CD14-positive monocyte (primary cell): Measurements from ENCODE around the gene GRIK3. TPM values are rescaled to one million over a fixed set of nuclear protein-coding genes. Genes with fewer than 3 reads are reported as not detected.

Experiments
- DNase-seq, 3 donors: peaks; one replicate each; pipeline ENCODE4 v3.0.0-alpha.2; 2011 to 2022
- H2AFZ ChIP-seq: 2 replicates; pipeline ENCODE4 v1.6.0; 2012; ENCODE audit warnings: mild to moderate bottlenecking, low read depth, low read length, inconsistent platforms; ENCODE audit not compliant: insufficient read depth, poor library complexity, severe bottlenecking
- H3K27ac ChIP-seq, 2 donors: 1 replicate in 1 of 2; 2 replicates in 1 of 2; pipeline ENCODE4 v1.5.1; 2012 to 2013; ENCODE audit warnings: low read length in 2 of 2, control low read depth in 1 of 2, inconsistent platforms in 1 of 2, low read depth in 1 of 2, mild to moderate bottlenecking in 1 of 2
- H3K27me3 ChIP-seq, 2 donors: one replicate each; pipeline versions ENCODE4 v1.6.0 to v1.6.1; 2011 to 2013; ENCODE audit warnings: low read length in 2 of 2; ENCODE audit not compliant: control insufficient read depth in 2 of 2, insufficient read depth in 2 of 2
- H3K36me3 ChIP-seq, 2 donors: replicated peaks in 1 of 2; 1 replicate in 1 of 2; 2 replicates in 1 of 2; pipeline versions ENCODE4 v1.5.1 to v1.6.1; 2012 to 2013; ENCODE audit warnings: low read length in 2 of 2, control low read depth in 1 of 2, inconsistent platforms in 1 of 2, mild to moderate bottlenecking in 1 of 2; ENCODE audit not compliant: insufficient read depth in 2 of 2, control insufficient read depth in 1 of 2
- H3K4me1 ChIP-seq, 2 donors: 1 replicate in 1 of 2; 2 replicates in 1 of 2; pipeline versions ENCODE4 v1.5.1 to v1.6.1; 2012 to 2013; ENCODE audit warnings: low read length in 2 of 2, control low read depth in 1 of 2, inconsistent platforms in 1 of 2, mild to moderate bottlenecking in 1 of 2, moderate library complexity in 1 of 2; ENCODE audit not compliant: insufficient read depth in 2 of 2, control insufficient read depth in 1 of 2
- H3K4me2 ChIP-seq: replicated peaks from 2 replicates; pipeline ENCODE3; 2012; ENCODE audit warnings: low read length, moderate library complexity, mild to moderate bottlenecking; ENCODE audit not compliant: poor library complexity, severe bottlenecking; ENCODE audit errors: extremely low read depth
- H3K4me3 ChIP-seq, 3 experiments: fragments of 200-600 bp in 1 of 3; sonication (generic) in 1 of 3; replicated peaks in 1 of 3; 1 replicate in 2 of 3; 2 replicates in 1 of 3; pipeline ENCODE4 v1.5.1; 2011 to 2013; ENCODE audit warnings: low read length in 3 of 3, mild to moderate bottlenecking in 3 of 3, control low read depth in 2 of 3, low read depth in 2 of 3, inconsistent platforms in 1 of 3, moderate library complexity in 1 of 3
- H3K79me2 ChIP-seq: 2 replicates; pipeline ENCODE4 v1.6.0; 2012; ENCODE audit warnings: mild to moderate bottlenecking, control low read depth, inconsistent platforms, low read length, moderate library complexity; ENCODE audit not compliant: insufficient read depth
- H3K9ac ChIP-seq: 2 replicates; pipeline ENCODE4 v1.6.0; 2017; ENCODE audit warnings: low read length, mild to moderate bottlenecking; ENCODE audit not compliant: insufficient read depth, poor library complexity, severe bottlenecking
- H3K9me3 ChIP-seq, 2 donors: replicated peaks in 1 of 2; 1 replicate in 1 of 2; 2 replicates in 1 of 2; pipeline versions ENCODE4 v1.5.1 to v1.6.1; 2012 to 2013; ENCODE audit warnings: low read length in 2 of 2, control low read depth in 1 of 2; ENCODE audit not compliant: control insufficient read depth in 1 of 2, insufficient read depth in 1 of 2
- H4K20me1 ChIP-seq: 2 replicates; pipeline ENCODE4 v1.6.0; 2012; ENCODE audit warnings: mild to moderate bottlenecking, low read length, control low read depth, moderate library complexity; ENCODE audit not compliant: insufficient read depth
- H3K27ac Mint-ChIP-seq, 7 donors: one replicate each; pipeline ENCODE4 v1.8.0; 2020; ENCODE audit warnings: mild to moderate bottlenecking in 7 of 7, mixed read lengths in 7 of 7, moderate library complexity in 6 of 7, inconsistent platforms in 2 of 7
- H3K27me3 Mint-ChIP-seq, 3 donors: one replicate each; pipeline ENCODE4 v1.8.0; 2021 to 2022; ENCODE audit warnings: low read depth in 3 of 3, mild to moderate bottlenecking in 3 of 3, mixed read lengths in 3 of 3, moderate library complexity in 3 of 3, inconsistent platforms in 1 of 3
- H3K36me3 Mint-ChIP-seq, 2 donors: one replicate each; pipeline ENCODE4 v1.8.0; 2020; ENCODE audit warnings: mixed read lengths in 2 of 2, inconsistent platforms in 1 of 2, mild to moderate bottlenecking in 1 of 2
- H3K4me1 Mint-ChIP-seq: one replicate; pipeline ENCODE4 v1.8.0; 2020; ENCODE audit warnings: mild to moderate bottlenecking, mixed read lengths
- H3K4me3 Mint-ChIP-seq, 2 donors: one replicate each; pipeline ENCODE4 v1.8.0; 2020; ENCODE audit warnings: mild to moderate bottlenecking in 2 of 2, mixed read lengths in 2 of 2, moderate library complexity in 1 of 2
- H3K9me3 Mint-ChIP-seq, 7 donors: one replicate each; pipeline ENCODE4 v1.8.0; 2020 to 2022; ENCODE audit warnings: mixed read lengths in 7 of 7, mild to moderate bottlenecking in 6 of 7, moderate library complexity in 6 of 7, inconsistent platforms in 2 of 7
- CTCF ChIP-seq: fragments of 200-600 bp; IDR thresholded peaks from one replicate; pipeline ENCODE4 v1.8.0; 2022; ENCODE audit warnings: antibody characterized with exemption, mild to moderate bottlenecking
- WGBS: methylation state at CpG from one replicate; pipeline ENCODE4 v1.1.5; 2013; ENCODE audit warnings: missing lambda C conversion rate; ENCODE audit not compliant: insufficient coverage; 5-methylcytosine and 5-hydroxymethylcytosine counted together
- intact Hi-C, 2 donors: fragments of 100-400 bp; cut with micrococcal nuclease; formaldehyde crosslinking; loops; one replicate each; pipeline versions ENCODE4 v1.15.0 to v1.15.1; 2023
- polyA plus RNA-seq, 3 donors: library from polyadenylated mRNA; depleted of rRNA in 1 of 3; unstranded in 2 of 3; stranded (reverse) in 1 of 3; fragments of 300-500 nt in 2 of 3; fragments of >200 nt in 1 of 3; fragmentation: Illumina TruSeq in 2 of 3; gene quantifications; 1 replicate in 2 of 3; 2 replicates in 1 of 3; pipeline ENCODE4 v1.2.3, GENCODE V29; 2012 to 2021

Gene GRIK3
- polyA plus RNA-seq, 3 donors: not detected

GRCh38 chr1:36783475-36783874 is 250.8 kb downstream of the GRIK3 start:
- WGBS: 69% methylated on average over 2 of the region's 3 CpGs
- Histone ChIP-seq H3K27ac (no peak overlapping the region), H3K4me3 (no peak overlapping the region), H3K79me2 (no peaks in the 10 kb centered on the region), H3K4me2 (no peak overlapping the region), H2AFZ (no peak overlapping the region), H3K27me3 (no peaks in the 10 kb centered on the region), H3K9ac (no peak overlapping the region), H3K4me1 (no peaks in the 10 kb centered on the region), H4K20me1 (no peaks in the 10 kb centered on the region), H3K9me3 (no peaks in the 10 kb centered on the region), H3K36me3 (no peaks in the 10 kb centered on the region)
- H3K27ac Mint-ChIP-seq: no peak overlapping the region
- no peak overlapping the region for H3K4me3 Mint-ChIP-seq
- H3K9me3 Mint-ChIP-seq: no peaks in the 10 kb centered on the region
- no peaks in the 10 kb centered on the region for H3K36me3 Mint-ChIP-seq
- no peak for TF ChIP-seq CTCF
- DNase-seq: no peak
- no peaks in the 10 kb centered on the region for H3K4me1 Mint-ChIP-seq
- peaks cover 2 to 13% (median 8%) of the 10 kb centered on the region in 3 donors for H3K27me3 Mint-ChIP-seq
- intact Hi-C loops: no loop called here

GRCh38 chr1:36782785-36783184 is 251.5 kb downstream of the GRIK3 start:
- WGBS: 69% methylated on average over 2 of the region's 2 CpGs
- H2AFZ ChIP-seq: no peak overlapping the region
- no peak for TF ChIP-seq CTCF
- H3K27me3 ChIP-seq: no peaks in the 10 kb centered on the region
- no peak overlapping the region for H3K9ac ChIP-seq
- Mint-ChIP-seq H3K36me3 (no peaks in the 10 kb centered on the region), H3K27ac (no peak overlapping the region), H3K4me3 (no peak overlapping the region), H3K27me3 (peaks cover 2 to 14% (median 11%) of the 10 kb centered on the region in 3 donors), H3K4me1 (no peaks in the 10 kb centered on the region), H3K9me3 (no peaks in the 10 kb centered on the region)
- no peaks in the 10 kb centered on the region for H3K79me2 ChIP-seq
- no peak overlapping the region for H3K4me3 ChIP-seq
- no peaks in the 10 kb centered on the region for H3K36me3 ChIP-seq
- no peaks in the 10 kb centered on the region for H4K20me1 ChIP-seq
- H3K4me2 ChIP-seq: no peak overlapping the region
- no peak for DNase-seq
- H3K9me3 ChIP-seq: no peaks in the 10 kb centered on the region
- intact Hi-C loops: no loop called here
- H3K4me1 ChIP-seq: no peaks in the 10 kb centered on the region
- no peak overlapping the region for H3K27ac ChIP-seq
